CMK (cell line): ENCODE results near the gene TIMMDC1.
"Not testable (repeated sequence)": the region's sequence is repeated elsewhere in the genome, so short reads cannot be mapped to it uniquely, and the experiment has no call there.

Experiments
- DNase-seq: peaks from one replicate; pipeline ENCODE4 v3.0.0-alpha.2; 2010; ENCODE audit warnings: low read depth

TIMMDC1 gene

DNA sequence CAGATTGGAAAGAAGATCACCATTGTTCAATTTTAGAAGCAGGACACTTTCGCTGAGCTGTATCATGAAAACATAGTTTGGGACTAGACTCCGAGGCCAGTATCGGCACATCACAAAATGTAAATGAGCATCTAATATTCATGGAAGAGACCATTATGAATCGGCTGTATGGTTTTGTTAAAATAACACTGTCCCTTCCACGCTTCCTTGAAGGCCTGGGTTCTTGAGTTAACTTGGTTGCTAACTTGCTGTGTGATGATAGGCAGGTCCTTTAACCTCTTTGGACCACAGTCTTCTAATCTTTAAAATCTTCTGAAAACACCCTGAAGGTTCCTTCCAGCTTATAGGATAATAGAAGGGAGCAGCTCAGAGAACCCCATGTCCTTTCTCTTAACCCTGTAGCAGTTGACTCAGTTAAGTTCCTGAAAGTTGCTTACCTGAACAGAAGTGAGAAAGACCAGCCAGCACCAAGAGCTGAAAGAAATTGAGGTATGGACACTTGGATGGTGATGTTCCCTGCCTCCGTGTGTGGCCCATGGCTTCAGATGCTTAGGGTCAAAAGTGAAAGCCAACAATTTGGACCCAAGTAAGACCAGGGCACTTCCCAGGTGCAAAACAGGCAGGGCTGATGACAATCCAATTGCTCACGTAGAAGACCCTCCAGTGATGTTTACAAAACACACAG, 59.0 kb downstream of the TIMMDC1 start:
- DNase-seq = no peak

DNA sequence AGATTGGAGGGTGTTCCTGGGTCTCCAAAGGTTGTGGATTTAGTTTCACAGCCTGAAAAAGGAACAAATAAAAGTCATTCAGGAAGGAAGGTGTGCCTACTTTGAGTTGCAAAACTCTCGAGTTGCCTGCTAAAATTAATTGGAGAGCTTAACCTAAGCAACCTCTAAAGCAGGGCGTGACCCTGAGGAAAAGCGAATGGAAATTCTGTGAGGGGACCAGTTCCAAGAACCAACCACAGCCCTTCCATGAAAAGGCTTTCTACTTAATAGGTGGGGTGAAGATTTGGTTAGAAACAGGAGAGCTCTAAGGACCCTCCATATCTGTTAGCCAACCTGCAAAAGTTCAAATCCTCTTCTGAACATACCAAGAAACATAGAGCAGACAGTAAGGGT, 59.5 kb downstream of the TIMMDC1 start:
- no peak for DNase-seq

DNA sequence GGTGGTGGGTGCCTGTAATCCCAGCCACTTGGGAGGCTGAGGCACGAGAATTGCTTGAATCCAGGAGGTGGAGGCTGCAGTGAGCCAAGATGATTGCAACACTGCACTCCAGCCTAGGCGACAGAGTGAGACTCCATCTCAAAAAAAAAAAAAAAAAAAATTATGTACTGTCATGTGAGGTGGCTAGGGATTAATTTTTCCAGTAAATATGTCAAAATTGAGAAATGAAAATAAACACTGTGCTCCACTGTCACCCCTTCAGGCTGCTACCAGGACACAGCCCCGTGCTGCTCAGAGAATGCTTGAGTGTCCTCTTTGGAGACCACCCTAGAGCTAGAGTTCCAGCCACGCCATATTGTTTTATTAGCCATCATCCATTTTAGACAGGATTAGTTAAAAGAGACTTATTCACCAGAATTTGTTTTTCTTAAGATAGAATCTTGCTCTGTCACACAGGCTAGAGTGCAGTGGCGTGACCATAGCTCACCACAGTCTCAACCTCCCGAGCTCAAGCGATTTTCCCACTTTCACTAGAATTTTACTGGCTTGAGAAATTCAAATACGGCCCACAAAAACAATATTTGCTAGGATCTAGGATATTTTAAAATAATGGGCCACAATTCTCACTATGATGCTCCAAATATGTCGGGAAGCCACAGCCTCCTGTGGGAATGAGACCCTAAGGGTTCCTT, 60.4 kb downstream of the TIMMDC1 start:
- no peak for DNase-seq

DNA sequence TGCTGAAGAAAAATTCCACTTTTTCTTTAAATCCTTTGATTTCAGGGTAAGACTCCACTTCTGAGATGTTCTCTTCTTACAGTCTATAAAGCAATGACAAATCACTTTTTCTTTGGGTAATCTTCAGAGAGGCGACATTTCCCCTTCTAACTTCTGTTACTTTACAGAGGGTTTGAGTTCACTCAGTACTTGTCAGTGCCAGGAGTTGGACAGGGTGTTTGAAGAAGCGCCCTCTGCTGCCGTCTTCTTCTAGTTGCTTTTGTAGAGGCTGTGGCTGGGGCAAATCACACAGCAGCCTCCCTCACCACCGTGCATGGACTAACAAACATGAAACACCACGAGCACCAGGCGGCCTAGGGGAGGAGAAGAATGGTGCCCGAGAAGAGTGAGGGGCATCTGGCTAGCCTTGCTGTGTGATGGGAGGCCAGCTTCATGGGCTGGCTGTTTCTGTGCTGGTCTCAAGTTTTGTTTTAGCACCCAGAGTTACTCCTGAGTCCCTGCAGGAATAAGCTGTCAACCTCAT, 61.2 kb downstream of the TIMMDC1 start, which contains the start of gene CD80:
TSS of gene CD80 (minus strand) at position 174 of the 523 bp plus-strand sequence. CDS start 1,886 bp downstream, outside the sequence.
- DNase-seq = no peak

DNA sequence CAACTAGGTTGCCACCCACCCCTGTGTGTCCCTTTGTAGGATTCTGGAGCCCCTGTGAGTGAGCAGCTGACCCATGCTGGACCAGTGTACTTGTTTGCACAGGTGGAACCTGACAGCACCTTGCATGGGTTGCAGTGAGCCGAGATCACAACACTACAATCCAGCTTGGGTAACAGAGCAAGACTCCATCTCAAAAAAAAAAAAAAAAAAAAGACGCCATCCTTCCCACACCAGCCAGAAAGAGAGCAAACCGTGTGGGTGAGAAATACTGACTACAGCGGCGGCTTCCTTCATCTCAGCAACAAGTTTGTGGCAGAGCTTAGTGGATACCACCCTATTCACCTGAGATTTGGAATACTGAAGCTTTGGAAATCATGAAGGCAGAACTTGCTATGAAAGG, 61.8 kb downstream of the TIMMDC1 start:
- DNase-seq = no peak

DNA sequence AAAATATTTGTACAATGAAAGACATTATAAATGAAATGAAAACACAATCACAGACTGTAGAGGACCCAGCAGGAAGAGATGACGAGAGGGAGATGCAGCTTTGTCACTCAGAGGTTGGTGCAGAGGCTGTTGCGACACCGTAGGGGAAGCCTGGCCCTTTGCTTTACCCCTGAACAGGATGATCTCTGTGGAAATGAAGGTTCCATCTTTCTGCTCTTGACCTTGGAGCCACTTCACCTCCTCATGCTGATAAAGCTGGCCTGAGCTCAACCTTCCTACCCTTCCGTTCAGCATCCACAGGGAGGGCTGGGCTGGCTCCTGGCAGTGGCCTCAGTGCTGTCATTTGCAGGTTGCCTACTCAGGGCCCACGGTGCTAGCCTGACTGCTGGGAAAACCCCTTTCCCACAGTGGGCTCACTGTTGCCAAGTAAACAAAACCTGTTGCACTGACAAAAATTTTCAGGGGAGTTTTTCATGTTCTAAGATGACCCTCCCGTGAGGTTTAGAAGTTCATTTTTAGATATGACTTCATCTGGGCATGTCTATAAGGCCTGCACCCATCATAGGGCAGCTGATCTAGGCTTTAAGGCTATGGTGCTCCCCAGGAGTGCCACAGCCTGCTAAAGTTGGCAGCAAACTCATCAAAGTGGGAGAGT, 64.1 kb downstream of the TIMMDC1 start:
- no peak for DNase-seq

DNA sequence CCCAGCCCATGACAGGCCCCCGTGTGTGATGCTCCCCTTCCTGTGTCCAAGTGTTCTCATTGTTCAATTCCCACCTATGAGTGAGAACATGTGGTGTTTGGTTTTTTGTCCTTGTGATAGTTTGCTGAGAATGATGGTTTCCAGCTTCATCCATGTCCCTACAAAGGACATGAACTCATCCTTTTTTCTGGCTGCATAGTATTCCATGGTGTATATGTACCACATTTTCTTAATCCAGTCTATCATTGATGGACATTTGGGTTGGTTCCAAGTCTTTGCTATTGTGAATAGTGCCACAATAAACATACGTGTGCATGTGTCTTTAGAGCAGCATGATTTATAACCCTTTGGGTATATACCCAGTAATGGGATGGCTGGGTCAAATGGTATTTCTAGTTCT, 65.0 kb downstream of the TIMMDC1 start:
- not testable (repeated sequence) for DNase-seq

DNA sequence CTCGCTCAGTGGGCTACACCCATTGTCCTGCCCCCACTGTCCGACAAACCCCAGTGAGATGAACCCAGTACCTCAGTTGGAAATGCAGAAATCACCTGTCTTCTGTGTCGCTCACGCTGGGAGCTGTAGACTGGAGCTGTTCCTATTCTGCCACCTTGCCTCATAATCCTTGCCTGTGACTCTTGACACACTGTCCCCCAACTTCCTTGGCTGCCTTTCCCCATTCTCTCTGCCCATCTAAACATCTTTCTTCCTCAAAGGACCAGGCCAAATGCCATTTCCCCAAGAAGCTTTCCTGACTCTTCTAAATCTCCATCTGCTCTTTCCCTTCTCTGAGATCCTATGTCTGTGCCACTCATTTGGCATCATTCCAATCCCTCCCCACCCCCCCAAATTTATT, 70.8 kb downstream of the TIMMDC1 start:
- no peak for DNase-seq

DNA sequence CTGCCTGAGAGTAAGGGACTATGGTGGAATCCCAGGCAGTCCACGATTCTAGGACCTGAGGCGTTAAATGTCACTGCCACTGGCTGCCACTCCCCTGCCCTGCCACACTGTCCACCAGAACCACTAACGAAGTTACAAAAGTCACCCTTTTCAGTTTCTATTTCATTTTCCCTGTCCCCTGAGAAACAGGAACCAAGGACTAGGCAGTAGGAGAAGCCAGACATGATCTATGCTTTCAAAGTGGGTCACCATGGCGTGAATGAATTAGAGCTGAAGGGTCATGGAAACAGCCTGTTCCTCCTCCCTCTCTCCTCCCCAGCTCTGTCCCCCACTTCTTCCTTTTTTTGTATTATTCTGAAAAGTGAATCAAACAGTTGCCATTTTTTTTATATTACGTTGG, 71.9 kb downstream of the TIMMDC1 start:
- no peak for DNase-seq

DNA sequence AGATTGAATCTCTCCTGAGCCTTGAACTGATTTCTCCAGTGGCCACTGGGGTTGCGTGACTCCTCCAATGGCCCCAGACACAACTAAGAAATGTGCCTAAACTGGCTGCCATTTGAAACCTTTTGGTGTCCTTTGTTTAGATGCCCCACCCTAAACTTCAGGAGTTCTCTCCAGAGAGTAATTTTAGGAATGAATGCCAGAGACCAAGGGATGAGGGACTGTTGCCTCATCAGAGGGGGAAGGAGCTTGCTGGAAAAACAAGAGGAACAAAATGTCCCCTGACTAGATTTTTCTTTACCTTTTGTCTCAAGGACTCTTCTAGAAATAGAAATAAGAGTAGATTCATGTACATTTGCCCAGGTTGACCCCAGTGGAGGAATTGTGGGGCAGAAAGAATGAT, 72.9 kb downstream of the TIMMDC1 start:
- no peak for DNase-seq

DNA sequence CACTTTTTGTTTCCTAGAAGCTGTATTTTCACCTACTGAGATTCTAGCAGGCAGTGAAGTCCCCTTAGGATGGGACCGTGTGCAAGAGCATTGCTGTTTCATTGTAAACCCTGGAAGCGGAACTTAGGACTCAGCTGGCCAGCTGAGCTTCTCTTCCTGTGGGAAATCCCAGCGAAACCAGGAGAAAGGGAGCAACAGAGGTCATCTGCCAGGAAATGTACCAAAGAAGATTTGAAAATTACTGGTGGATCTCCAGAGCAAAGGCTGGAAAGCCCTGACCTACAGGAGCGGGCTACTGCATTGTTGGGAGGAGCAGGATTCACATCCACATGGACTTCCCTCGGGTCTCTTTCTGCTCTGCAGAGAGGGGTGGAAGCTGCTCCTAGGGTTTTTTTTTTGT, 73.3 kb downstream of the TIMMDC1 start:
- no peak for DNase-seq
